GM21717 (cell line): ENCODE data around the gene COA1.
"Not testable (repeated sequence)": the region's sequence is repeated elsewhere in the genome, so short reads cannot be mapped to it uniquely, and the experiment has no call there.

Experiments
- ATAC-seq: cut with Tn5 transposase; IDR thresholded peaks from one replicate; pipeline ENCODE4 v1.9.1; 2021; ENCODE audit warnings: mild to moderate bottlenecking, moderate library complexity; ENCODE audit not compliant: unreplicated experiment

Gene COA1

GRCh38 chr7:43731494-43731893 is 2.2 kb upstream of the COA1 start:
- not testable (repeated sequence) for ATAC-seq

GRCh38 chr7:43729924-43730248 is 563 bp upstream of the COA1 start:
- peak; percentile 11 for ATAC-seq

GRCh38 chr7:43727494-43727893 is 1.8 kb downstream of the COA1 start:
- no peak for ATAC-seq

- no peak for ATAC-seq
These were observed 2.3 kb downstream of the COA1 start for GRCh38 chr7:43727003-43727402.

GRCh38 chr7:43726466-43726865 is 2.9 kb downstream of the COA1 start:
- ATAC-seq = no peak

GRCh38 chr7:43725251-43725650 is 4.1 kb downstream of the COA1 start:
- ATAC-seq = no peak

GRCh38 chr7:43723007-43723341 is 6.3 kb downstream of the COA1 start:
- ATAC-seq = no peak

- no peak for ATAC-seq
These were observed 8.0 kb downstream of the COA1 start for GRCh38 chr7:43721193-43721806.

GRCh38 chr7:43716598-43716997 is 12.7 kb downstream of the COA1 start:
- ATAC-seq = no peak

- not testable (repeated sequence) for ATAC-seq
These were observed 13.4 kb downstream of the COA1 start for GRCh38 chr7:43715966-43716365.

GRCh38 chr7:43711503-43711902 is 17.8 kb downstream of the COA1 start:
- no peak for ATAC-seq

- not testable (repeated sequence) for ATAC-seq
These were observed 21.3 kb downstream of the COA1 start for GRCh38 chr7:43708055-43708454.

- ATAC-seq = no peak
These were observed 25.8 kb downstream of the COA1 start for GRCh38 chr7:43703573-43703972.

GRCh38 chr7:43702974-43703373 is 26.3 kb downstream of the COA1 start:
- ATAC-seq = no peak

GRCh38 chr7:43701929-43702328 is 27.4 kb downstream of the COA1 start:
- no peak for ATAC-seq

GRCh38 chr7:43701500-43701854 is 27.8 kb downstream of the COA1 start:
- ATAC-seq = peak; percentile 36

GRCh38 chr7:43700646-43701499 is 28.4 kb downstream of the COA1 start:
- peak; percentile 41 for ATAC-seq

- ATAC-seq = no peak
These were observed 29.2 kb downstream of the COA1 start for GRCh38 chr7:43700059-43700501.

- no peak for ATAC-seq
These were observed 30.7 kb downstream of the COA1 start for GRCh38 chr7:43698460-43699255.

- ATAC-seq = no peak
These were observed 31.6 kb downstream of the COA1 start for GRCh38 chr7:43697690-43698089.

- no peak for ATAC-seq
These were observed 34.0 kb downstream of the COA1 start for GRCh38 chr7:43695365-43695764.

- ATAC-seq = no peak
These were observed 34.9 kb downstream of the COA1 start for GRCh38 chr7:43694399-43694748.
